ENCODE results near the gene TBX3.

DNA sequence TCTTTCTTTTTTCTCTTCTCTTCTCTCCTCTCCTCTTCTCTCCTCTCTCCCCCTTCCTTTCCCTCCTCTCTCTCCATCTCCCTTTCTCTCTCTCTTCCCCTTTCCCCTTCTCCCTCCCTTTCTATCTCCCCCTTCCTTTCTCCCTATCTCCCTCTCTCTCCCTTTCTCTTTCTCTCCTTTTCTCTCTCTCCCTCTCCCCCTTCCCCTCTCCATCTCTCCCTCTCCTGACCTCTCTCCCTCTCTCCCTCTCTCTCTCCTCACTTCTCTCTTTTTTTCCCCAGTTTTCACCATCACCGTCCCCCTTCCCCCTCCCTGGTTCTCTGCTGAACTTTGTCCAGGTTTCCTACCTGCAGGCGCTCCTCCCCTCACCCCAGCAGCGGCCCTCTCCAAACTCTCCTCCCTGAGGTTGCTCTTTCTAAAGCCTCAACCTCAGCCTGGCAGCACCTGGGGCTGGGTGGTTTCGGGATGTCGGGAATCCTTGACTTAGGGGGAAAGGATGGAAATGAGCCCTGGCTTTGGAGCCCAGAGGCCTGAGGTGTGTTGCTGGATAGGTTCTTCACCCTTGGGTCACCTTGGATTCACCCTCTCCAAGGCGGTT lies 14.7 kb upstream of the TBX3 start:
- TF ChIP-seq ZNF274 (IDR thresholded peaks at IDR 0.05; ENCODE audit: insufficient read depth, insufficient read length) (no peak), EZH2 (IDR thresholded peaks at IDR 0.05; ENCODE audit: borderline replicate concordance, control insufficient read depth, low read depth, low read length) (no peak), CTCF (IDR thresholded peaks at IDR 0.05 in 2 of 3, conservative IDR thresholded peaks at IDR 0.05 in 1 of 3; ENCODE audit: control insufficient read depth in 2 of 3, extremely low read depth in 1 of 3, insufficient read depth in 1 of 3, low read depth in 3 of 3, low read length in 3 of 3) (no peak), RAD21 (IDR thresholded peaks at IDR 0.05; ENCODE audit: insufficient read depth, low read depth, low read length) (no peak), ATF3 (IDR thresholded peaks at IDR 0.05; ENCODE audit: borderline replicate concordance, extremely low read depth, low read depth, low read length) (no peak), POLR2AphosphoS5 (IDR thresholded peaks at IDR 0.05; ENCODE audit: low read length) (no peak)
- TF ChIP-seq, protein P1, sequence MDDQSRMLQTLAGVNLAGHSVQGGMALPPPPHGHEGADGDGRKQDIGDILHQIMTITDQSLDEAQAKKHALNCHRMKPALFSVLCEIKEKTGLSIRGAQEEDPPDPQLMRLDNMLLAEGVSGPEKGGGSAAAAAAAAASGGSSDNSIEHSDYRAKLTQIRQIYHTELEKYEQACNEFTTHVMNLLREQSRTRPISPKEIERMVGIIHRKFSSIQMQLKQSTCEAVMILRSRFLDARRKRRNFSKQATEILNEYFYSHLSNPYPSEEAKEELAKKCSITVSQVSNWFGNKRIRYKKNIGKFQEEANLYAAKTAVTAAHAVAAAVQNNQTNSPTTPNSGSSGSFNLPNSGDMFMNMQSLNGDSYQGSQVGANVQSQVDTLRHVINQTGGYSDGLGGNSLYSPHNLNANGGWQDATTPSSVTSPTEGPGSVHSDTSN (IDR thresholded peaks at IDR 0.05; ENCODE audit: insufficient replicate concordance, low read depth, low read length) = no peak
